Activated T-cell treated with anti-CD3 and anti-CD28 coated beads for 48 hours (primary cell): ENCODE measurements around the gene SLC2A5.
"Not testable (repeated sequence)": the region's sequence is repeated elsewhere in the genome, so short reads cannot be mapped to it uniquely, and the experiment has no call there.

Experiments
- DNase-seq: peaks from one replicate; pipeline ENCODE4 v3.0.0-alpha.2; 2020; ENCODE audit warnings: low read depth

SLC2A5 gene

DNA sequence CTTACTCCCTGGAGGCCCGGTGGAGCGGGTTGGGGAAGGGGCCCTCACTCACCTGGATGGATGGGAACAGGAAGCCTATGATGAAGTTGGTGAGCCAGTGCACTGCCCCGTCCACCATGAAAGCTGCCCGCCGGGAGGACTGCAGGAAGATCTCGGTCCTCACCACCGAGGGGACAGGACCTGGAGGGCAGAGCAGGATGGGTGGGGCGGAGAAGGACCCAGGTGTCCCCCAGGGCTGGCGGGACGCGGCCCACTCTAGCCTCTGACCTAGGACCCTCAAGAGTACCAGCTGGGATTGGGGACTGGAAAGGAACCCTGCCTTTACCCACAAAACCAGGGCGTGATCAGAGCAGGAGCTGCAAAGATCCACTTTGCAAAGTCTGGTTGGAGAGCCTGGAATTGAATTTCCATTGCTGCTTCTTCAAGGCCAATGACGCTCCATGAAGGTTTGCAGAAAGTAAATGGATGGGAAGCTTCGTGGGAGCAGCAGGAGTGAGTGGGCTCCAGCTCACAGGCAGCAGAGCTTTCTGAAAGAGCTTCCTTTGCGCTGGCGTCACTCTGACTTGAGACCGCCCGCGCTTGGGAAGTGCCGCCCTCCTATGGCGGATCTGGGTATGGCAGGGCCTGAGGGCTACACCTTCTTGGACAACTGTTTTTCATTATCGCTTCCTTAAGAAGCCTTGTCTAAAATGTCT, 64.6 kb downstream of the SLC2A5 start:
- DNase-seq, result peak; percentile 80

DNA sequence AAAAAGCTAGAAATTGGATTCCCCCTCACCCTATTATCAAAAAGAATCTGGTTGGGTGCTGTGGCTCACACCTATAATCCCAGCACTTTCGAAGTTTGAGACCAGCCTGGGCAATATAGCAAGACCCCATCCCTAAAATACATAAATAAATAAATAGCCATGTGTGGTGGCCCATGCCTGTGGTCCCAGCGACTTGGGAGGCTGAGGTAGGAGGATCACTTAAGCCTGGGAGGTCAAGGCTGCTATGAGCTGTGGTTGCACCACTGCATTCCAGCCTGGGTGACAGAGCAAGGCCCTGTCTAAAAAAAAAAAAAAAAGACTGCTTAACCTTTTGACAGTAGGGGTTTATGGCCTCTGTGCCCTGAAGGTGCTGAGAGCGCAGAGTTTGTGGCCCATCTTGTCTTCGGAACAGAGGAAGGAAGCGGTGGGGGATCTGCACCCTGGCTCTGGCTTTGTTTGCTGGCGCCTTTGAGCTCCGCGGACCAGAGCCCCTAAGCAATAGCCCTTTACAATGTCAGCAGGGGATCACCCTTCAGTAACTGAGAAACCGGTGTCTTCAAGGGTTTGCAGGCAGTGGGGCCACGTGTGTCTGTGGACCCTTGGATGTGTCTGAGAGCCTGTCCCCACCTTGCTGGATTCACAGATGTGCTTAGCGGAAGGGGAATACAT, 65.3 kb downstream of the SLC2A5 start:
- no peak for DNase-seq

DNA sequence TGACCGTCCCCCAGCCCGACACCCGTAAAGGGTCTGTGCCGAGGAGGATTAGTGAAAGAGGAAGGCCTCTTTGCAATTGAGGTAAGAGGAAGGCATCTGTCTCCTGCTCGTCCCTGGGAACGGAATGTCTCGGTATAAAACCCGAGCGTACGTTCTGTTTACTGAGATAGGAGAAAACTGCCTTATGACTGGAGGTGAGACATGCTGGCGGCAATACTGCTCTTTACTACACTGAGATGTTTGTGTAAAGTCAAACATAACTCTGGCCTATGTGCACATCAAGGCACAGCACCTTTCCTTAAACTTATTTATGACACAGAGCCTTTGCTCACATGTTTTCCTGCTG, 67.2 kb downstream of the SLC2A5 start:
- DNase-seq, result not testable (repeated sequence)

DNA sequence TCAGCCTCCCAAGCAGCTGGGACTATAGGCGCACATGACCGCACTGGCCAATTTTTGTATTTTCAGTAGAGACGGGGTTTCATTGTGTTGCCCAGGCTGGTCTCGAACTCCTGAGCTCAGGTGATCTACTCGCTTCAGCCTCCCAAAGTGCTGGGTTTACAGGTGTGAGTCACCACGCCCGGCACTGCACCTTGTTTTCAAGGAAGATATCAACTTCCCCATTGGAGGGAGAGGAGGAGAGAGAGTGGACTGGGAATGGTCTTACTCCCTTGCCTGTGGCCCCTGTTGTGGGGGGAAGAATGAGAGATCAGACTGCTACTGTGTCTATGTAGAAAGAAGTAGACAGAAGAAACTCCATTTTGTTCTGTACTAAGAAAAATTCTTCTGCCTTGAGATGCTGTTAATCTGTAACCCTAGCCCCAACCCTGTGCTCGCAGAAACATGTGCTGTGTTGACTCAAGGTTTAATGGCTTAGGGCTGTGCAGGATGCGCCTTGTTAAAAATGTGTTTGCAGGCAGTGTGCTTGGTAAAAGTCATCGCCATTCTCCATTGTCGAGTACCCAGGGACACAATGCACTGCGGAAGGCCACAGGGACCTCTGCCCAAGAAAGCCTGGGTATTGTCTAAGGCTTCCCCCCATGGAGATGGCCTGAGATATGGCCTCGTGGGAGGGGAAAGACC, 67.8 kb downstream of the SLC2A5 start:
- not testable (repeated sequence) for DNase-seq

DNA sequence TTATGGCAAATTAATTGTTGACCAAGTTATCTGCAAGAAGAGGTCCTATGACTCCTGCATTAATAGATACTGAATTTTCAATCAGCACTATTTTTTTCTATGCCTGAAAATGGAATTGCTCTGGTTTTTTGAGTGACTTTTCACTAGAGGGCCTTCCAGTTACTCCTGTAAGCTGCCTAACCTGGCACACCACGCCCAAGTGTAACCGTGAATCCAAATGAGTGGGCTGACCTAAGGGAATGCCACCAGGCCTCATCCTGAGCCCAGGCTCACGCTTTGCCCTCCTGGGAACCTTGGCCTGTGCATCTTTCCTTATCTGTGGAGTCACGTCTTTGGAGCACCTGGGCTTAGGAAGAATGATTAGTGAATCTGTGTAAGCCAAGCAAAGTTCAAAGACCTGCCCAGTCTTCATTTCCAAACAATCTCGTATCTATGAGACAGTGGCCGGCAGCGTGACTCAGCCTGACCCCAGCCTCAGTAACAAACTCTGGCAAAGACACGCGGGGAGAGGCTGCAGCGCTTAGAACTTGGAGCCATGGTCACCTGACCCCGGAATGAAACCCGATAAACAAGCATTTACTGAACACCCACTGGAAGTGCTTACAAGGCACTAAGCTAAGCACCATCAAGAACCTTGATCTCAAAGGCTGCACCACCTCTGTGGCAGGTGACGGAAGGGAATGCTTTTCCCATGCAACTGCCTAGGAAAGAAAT, 75.3 kb downstream of the SLC2A5 start:
- DNase-seq, result not testable (repeated sequence)

DNA sequence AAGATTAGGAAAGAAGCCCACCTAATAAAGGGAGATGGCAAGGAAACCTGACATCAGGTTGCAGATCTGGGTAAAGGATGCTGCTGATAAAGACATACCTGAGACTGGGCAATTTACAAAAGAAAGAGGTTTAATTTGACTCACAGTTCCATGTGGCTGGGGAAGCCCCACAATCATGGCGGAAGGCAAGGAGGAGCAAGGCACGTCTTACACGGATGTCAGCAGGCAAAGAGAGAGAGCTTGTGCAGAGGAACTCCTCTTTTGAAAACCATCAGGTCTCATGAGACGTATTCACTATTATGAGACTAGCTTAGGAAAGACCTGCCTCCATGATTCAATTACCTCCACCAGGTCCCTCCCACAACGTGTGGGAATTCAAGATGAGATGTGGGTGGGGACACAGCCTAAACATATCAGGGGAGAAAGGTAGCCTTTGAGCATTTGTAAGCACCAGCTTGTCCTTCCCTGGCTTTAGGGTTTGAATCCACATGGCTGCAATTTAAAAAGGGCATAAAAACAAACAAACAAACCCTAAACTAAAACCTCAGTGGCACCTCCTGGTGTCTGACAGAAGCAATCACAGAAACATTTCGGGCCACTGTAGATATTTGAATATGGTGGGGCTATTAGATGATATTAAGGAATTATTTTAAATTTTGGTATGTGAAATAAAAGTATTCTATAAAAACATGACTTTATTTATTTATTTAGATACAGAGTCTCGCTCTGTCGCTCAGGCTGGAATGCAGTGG, 76.3 kb downstream of the SLC2A5 start:
- DNase-seq, result no peak

DNA sequence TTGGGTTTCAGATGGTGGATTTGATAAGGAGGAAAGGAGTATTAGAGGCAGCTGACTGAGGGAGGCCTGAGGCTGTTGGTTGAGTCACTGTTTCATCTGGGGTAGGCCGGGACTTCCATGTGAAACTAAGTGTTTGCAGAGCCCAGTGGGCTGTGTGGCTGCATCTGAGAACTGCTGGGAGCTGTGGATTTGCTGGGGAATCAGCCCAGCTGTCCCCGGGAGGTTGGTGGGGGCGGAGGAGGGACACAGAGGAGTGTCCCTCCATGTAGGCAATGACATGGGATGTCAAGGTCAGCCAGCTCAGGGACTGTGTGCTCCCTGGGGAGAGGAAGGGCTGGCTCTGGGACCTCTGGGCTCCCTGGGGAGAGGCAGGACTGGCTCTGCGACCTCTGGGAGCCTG, 79.6 kb downstream of the SLC2A5 start:
- no peak for DNase-seq

DNA sequence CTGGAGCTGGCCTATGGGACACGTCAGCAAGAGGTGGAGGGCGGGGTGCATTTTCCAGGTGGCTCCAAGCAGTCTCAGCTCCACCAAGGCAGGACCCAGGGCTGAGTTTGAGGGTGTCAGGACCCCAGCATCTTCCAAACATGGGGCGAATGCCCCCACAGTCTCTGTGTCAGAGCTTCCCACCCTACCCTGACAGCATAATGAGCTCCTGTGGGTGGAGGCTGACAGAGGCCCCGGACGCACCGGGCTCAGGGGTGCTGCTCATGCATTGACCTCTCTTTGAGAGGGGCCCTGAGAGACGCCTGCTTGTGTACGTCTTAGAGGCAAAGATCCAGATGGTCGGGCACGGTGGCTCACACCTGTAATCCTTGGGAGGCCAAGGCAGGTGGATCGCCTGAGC, 80.4 kb downstream of the SLC2A5 start:
- DNase-seq, result no peak

DNA sequence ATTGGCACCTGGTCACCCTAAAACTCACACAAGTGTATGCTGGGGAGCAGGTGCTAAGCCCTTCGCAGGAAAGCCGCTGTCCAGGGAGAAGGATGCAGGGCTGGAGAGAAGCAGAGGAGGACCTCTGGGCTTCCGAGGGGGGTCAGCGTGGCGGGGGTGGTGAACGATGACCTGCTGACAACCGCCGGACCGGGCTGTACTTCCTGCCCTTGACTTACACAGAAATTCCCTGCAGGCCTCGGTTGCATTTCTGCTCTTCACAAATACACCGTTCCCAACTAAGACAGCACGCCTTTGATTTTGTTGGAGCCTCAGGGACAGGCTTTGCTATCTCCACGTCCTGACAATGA, 80.8 kb downstream of the SLC2A5 start:
- no peak for DNase-seq

DNA sequence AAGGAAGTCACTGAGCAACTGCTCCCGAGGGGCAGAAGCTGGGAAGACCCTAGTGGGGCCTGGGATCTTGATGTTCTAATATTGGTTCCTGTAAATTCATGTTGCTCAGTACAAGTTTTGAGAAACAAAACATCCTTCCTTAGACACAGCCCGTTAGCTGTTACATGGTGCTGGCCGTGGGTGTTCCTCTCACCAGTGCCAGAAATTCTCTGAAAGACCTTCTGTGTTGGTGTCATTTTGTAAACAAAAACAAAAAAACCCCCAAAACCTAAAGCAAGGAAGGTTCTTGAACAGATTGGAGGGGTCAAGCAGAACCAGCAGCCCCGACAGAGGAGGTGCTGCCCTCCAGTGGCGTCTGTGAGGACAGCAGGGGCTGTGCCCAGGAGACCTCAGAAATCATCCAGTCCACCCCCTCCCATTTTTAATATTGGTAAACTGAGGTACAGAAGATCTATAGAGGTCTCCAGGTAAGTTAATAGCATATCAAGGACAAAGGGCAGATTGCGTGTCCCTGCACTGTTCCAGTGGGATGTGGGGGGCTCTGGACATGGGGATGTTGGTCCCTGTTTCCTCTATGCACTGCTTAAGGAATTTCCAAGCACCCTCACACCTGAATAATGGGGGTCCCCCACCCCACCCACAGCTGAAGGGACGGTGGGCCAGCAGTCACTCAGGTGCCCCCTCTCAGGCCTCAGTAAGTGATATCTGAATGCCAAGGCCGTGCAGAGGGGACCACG, 81.4 kb downstream of the SLC2A5 start:
- peak; percentile 65 for DNase-seq

DNA sequence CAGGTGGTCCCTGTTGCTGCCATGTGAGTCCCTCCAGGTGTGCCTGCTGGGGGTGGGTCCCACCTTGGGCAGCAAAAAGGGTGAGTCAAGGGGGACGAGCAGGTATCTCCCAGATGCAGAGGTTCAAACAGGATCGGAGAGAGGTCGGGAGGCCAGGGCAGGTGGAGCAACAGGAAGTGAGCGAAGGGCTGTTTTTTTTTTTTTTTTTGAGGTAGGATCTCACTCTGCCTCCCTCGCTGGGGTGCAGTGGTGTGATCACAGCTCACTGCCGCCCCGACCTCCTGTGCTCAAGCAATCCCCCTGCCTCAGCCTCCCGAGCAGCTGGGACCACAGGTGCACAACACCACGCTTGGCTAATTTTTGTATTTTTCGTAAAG, 82.6 kb downstream of the SLC2A5 start:
- no peak for DNase-seq

DNA sequence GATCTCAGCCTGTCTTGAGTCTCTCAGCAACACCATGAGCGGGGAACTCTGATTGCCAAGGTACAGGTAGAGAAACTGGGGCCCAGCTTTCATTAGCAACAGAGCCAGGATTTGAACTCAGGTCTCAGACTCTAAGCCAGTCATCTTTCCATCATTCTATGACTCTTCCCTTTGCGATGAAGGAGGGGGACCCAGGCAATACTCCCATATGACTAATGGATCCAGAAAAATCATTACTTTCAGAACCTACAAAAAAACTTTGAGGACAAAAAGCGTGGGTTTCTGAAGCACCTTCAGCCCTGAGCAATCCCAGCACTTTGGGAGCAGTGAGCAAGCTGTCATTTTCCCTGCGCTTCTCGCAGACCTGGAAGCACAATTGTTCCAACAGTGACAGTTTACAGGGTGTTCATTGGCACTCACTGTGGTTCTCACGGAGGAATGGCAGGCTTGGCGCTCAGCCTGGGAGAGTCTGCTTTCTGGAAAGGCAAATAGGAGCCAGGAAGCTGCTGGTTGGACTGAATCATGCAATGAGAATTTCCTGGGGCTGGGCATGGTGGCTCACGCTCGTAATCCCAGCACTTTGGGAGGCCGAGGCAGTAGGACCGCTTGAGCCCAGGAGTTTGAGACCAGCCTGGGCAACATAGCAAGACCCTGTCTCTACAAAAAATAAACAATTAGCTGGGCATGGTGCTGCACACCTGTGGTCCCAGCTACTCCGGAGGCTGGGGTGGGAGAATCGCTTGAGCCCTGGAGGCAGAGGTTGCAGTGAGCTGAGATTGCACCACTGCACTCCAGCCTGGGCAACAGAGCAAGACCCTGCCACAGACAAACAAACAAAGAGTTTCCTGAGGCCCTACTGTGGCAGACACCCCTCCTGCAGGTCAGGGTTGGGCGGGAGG, 83.3 kb downstream of the SLC2A5 start:
- no peak for DNase-seq
